ENCODE data around the gene MTG1.
A peak's percentile ranks its signal among the peaks of the same experiment; 100 is the strongest.
"Not testable (repeated sequence)": the region's sequence is repeated elsewhere in the genome, so short reads cannot be mapped to it uniquely, and the experiment has no call there.

Gene MTG1

GRCh38 chr10:133358925-133359310, 35.0 kb upstream of the MTG1 start:
- FAIRE-seq (no peak), DNase-seq (ENCODE audit: low spot score) (no peak)

GRCh38 chr10:133359554-133359971, 34.4 kb upstream of the MTG1 start:
- FAIRE-seq (no peak), DNase-seq (ENCODE audit: low spot score) (no peak)

- DNase-seq (ENCODE audit: low spot score) (no peak), FAIRE-seq (no peak)
Observed at GRCh38 chr10:133359972-133360610, 33.9 kb upstream of the MTG1 start.

DNA sequence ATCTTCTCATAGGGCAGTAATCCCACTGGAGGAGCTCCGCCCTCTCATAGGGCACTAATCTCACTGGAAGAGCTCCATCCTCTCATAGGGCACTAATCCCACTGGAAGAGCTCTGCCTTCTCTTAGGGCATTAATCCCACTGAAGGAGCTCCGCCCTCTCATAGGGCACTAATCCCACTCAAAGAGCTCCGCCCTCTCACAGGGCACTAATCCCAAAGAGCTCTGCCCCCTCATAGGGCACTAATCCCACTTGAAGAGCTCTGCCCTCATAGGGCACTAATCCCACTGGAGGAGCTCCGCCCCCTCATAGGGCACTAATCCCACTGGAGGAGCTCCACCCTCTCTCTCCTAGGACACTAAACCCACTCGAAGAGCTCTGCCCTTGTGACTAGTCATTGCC, 32.7 kb upstream of the MTG1 start:
- no peak for FAIRE-seq
- no peak for DNase-seq (ENCODE audit: low spot score)

- FAIRE-seq (no peak), DNase-seq (ENCODE audit: low spot score) (no peak)
Observed at GRCh38 chr10:133361773-133362441, 32.0 kb upstream of the MTG1 start.

DNA sequence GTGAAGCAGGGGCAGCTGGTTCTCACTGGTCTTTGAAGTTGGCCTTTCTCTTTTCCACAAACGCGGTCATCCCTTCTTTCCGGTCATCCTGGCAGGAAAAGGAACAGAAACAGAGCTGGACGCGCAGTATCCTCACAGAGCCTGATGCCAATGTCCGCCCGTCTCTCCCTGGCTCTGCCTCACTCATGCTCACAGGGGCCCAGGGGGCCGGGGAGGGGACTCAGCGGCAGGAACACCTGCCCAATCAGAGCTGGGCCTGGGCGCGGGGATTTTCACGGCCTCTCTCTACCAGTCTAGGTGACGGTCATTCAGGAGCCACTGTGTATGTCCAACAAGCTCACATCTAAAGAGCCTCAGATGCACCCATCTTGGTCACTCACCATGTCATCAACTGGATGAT, 31.1 kb upstream of the MTG1 start:
- no peak for FAIRE-seq

DNA sequence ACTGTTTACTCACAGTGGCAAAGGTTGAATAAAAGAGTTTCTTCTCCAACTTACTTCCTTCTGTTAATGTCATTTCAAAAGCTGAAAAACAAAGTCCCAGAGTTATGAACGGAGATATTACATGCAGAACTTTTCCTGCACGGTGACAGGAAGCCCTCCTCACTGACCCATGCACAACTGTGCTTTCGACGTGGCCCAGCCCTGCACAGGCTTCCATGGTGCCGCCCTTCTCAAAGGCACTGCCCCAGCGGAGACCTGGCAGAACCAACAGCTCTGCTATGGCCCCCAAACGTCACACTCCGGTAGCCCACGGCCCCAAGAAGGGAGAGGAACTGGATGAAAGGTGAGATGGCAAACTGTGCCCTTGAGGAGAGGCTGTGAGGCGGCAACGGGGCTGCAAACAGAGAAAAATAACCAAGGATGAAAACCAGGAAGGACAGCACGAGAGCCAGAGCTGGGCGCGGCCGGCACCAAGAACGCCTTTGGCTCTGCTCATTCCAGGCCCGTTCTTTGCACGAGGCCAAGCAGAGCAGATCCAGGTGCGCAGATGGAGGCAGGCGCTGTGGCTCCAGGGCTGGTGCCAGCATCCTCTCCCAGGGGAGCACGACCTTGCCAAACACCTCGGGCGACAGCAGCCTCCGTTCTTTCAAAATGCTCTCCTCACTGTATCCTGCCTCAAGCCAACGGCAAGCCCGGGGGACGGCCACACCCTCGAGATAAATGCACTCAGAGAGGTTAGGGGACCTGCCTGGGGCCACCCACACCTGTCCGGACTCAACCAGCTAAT, 29.1 kb upstream of the MTG1 start:
- no peak for FAIRE-seq
- no peak for DNase-seq (ENCODE audit: low spot score)

More for the DNA sequence above, 31.1 kb upstream of the MTG1 start:
- no peak for DNase-seq (ENCODE audit: low spot score)

- FAIRE-seq (no peak), DNase-seq (ENCODE audit: low spot score) (no peak)
Observed at GRCh38 chr10:133365461-133366129, 28.4 kb upstream of the MTG1 start.

- no peak for FAIRE-seq
Observed at GRCh38 chr10:133366130-133366478, 27.9 kb upstream of the MTG1 start.

GRCh38 chr10:133366751-133367150, 27.2 kb upstream of the MTG1 start:
- FAIRE-seq (no peak), DNase-seq (ENCODE audit: low spot score) (no peak)

More at GRCh38 chr10:133366130-133366478, 27.9 kb upstream of the MTG1 start:
- DNase-seq (ENCODE audit: low spot score), result no peak

DNA sequence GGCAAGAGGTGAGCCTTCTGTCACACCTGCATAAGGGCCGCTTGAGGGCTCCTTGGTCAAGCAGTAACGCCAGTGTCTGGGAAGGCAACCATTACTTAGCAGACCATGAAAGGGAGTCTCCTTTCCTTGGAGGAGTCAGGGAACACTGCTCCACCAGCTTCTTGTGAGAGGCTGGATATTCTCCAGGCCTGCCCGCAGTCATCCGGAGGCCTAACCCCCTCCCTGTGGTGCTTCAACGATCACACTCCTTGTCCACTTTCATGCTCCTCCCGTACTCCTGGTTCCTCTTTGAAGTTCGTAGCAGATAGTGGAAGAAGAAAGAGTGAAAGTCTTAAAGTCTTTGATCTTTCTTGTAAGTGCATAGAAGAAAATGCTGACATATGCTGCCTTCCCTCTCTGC, 26.5 kb upstream of the MTG1 start:
- FAIRE-seq; DNase-seq (ENCODE audit: low spot score): not testable (repeated sequence)

GRCh38 chr10:133368153-133368552, 25.8 kb upstream of the MTG1 start:
- DNase-seq (ENCODE audit: low spot score) (no peak), FAIRE-seq (no peak)

DNA sequence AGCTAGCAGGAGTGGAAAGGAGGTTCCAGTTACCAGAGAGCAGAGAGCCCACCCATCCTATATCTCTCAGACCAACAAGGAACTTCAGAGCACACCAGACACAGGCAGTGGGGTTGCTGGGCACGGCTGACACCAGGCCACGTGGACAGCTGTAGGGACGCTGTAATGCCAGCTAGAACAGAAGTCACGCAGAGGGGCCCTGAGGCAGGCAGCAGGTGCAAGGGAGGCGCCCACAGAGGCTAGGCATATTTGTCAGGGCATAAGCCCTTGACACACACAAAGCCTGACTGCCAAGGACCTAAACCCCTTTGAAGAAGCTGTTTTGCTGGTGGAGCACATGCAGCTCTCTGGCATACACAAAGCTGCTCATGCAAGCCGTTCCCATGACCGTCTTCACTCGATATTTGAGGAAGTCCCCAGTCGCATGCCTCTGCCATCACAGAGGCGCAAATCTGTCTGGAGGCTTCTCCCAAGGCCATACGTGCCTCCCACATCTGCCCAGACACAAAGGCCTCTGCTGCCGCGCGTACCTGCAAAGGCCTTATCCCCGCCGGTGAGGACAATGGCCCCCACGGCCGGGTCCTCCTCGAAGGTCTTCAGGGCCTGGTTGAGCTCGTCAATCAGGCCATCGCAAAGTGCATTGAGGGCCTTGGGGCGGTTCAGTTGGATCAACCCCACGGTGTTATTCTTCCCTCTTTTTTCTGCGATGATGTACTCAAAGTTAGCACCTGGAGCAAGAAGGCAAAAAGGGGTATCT, 23.7 kb upstream of the MTG1 start:
- DNase-seq (ENCODE audit: low spot score) (no peak), FAIRE-seq (no peak)

DNA sequence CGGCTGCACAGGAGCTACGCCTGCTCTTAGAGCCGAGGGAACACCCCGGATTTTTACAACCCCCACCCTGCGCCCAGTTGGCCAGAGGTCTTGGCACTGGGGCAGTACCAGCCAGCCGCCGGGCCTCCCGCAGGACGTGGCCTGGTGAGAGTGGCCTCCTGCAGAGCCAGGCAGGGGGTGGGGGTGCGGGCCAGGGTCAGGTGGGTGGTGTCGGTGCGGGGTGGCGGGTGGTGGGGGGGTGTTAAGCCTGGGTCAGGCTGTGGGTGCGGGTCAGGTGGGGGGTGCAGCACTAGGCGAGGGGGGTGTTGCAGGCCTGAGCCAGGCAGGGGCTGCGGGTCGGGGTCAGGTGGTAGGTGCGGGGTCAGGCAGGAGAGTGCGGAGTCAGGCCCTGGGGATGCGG, 21.4 kb upstream of the MTG1 start:
- FAIRE-seq (no peak), DNase-seq (ENCODE audit: low spot score) (no peak)

GRCh38 chr10:133373174-133374090, 20.5 kb upstream of the MTG1 start, which contains the start of gene ECHS1:
TSS of gene ECHS1 (minus strand) at chr10:133373354. CDS start at chr10:133373333, 21 bp downstream.
- peak; percentile 82 for DNase-seq (ENCODE audit: low spot score)
- no peak for FAIRE-seq

DNA sequence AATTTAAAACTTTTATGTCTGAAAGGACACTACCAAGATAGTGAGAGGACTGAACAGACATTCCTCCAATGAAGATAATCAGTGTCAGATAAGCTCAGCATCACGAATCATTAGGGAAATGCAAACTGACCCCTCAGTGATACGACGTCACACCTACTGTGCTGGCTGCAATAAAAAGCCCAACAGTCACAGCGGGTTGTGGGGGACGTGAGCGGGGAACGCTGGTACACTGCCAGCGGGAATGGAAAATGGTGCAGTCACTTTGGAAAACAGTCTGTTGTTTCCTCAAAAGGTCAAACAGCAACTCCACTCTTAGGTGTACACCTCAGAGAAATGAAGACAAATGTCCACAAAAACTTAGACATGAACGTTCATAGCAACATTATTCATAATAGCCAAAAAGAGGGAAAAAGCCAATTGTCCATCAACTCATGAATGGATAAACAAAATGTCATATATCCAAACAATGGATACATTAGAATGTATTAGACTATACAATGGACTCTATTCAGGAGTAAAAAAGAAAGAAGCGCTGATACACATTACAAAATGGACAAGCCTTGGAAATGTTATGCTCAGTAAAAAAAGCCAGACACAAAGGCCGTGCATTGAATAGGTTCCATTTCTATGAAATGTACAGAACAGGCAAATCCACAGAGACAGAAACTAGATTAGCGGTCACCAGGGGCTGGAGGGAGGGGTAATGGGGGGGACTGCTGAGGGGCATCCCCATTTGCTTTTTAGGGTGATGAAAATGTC, 18.4 kb upstream of the MTG1 start:
- FAIRE-seq, result no peak
- no peak for DNase-seq (ENCODE audit: low spot score)

GRCh38 chr10:133376183-133376582, 17.8 kb upstream of the MTG1 start:
- not testable (repeated sequence) for FAIRE-seq

DNA sequence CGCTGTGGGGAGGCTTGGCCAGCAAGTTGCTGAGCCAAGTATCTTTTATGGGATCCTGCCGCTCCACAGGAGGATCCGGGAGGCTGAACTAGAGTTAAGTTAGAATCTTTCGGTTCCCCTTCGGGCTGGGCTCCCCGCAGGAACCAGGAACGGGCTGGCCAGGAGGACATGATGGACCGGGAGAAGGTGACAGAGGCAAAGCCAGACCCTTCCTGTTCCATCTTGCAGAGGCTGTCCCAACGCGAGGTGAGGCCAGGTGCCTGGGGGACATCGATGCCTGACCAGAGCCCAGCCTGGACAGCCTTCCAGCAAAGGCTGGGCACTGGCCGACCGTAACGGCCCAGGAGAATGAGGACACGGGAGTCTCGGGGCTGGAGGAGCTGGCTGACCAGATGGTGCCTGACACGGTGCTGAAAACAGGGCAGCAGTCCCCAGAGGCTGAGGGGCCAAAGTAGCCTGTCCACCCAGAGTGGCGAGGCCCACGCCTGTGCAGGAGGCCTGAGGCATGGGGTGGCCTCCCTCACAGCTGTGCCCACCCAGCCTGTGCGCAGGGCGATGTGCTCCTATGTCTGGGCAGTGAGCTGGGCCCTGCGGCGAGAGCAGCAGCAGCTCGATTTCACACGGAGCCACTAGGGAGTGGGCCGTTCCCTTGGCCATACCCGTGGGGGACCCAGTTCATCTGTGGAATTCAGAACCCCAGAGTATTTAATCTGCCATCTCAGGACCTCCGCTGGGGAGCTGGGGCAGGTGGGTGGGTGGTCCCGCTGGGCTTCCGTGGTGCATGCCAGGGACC, 16.7 kb upstream of the MTG1 start:
- FAIRE-seq (no peak), DNase-seq (ENCODE audit: low spot score) (no peak)

More at GRCh38 chr10:133376183-133376582, 17.8 kb upstream of the MTG1 start:
- DNase-seq (ENCODE audit: low spot score), result not testable (repeated sequence)

Measured in RCC 7860 (cell line).